SK-N-SH (cell line): ENCODE data around the gene CHD5. TPM values are rescaled to one million over a fixed set of nuclear protein-coding genes. Genes with fewer than 3 reads are reported as not detected.

Experiments used
- CTCF ChIA-PET: fragments of 300-600, 350-600 bp; formaldehyde crosslinking; extraction: SDS; loops from one replicate; lab custom pipeline; 2021; lab: Yijun Ruan, JAX
- POLR2A ChIA-PET: fragments of 350-600 bp; sonication (Branson Sonifier 250); formaldehyde crosslinking; extraction: SDS; loops from one replicate; lab custom pipeline; 2020; ENCODE audit warnings: antibody characterized with exemption, inconsistent platforms; lab: Yijun Ruan, JAX
- DNase-seq: peaks from one replicate; pipeline ENCODE4 v3.0.0; 2012
- H2AFZ ChIP-seq: fragments of 200-600 bp; sonication (generic); 2 replicates; pipeline ENCODE4 v1.8.1; 2016; ENCODE audit warnings: antibody characterized with exemption, mild to moderate bottlenecking, low read depth
- H3F3A ChIP-seq: fragments of 200-600 bp; sonication (generic); replicated peaks from 2 replicates; pipeline ENCODE3; 2016; ENCODE audit warnings: antibody characterized with exemption, mild to moderate bottlenecking; ENCODE audit not compliant: insufficient read depth
- H3K27ac ChIP-seq, 2 experiments: fragments of 200-500 bp in 1 of 2; fragments of 200-600 bp in 1 of 2; sonication (Bioruptor generic) in 1 of 2; sonication (generic), shearing (Covaris generic) in 1 of 2; 2 replicates each; pipeline versions ENCODE4 v1.5.1 to v1.6.1; 2014 to 2016; ENCODE audit warnings: low read depth in 2 of 2, inconsistent platforms in 1 of 2, low read length in 1 of 2, mild to moderate bottlenecking in 1 of 2, mixed read lengths in 1 of 2
- H3K27me3 ChIP-seq: fragments of 200-600 bp; sonication (generic), shearing (Covaris generic); 2 replicates; pipeline ENCODE4 v1.6.1; 2016; ENCODE audit warnings: mixed run types; ENCODE audit not compliant: insufficient read depth
- H3K36me3 ChIP-seq, 2 experiments: fragments of 200-500 bp in 1 of 2; fragments of 200-600 bp in 1 of 2; sonication (Bioruptor generic) in 1 of 2; sonication (generic) in 1 of 2; replicated peaks in 1 of 2; 2 replicates each; pipeline versions ENCODE3 to v1.5.1; 2014 to 2016; ENCODE audit warnings: low read length in 1 of 2, mild to moderate bottlenecking in 1 of 2; ENCODE audit not compliant: insufficient read depth in 2 of 2, control insufficient read depth in 1 of 2
- H3K4me1 ChIP-seq, 2 experiments: fragments of 200-500 bp in 1 of 2; fragments of 200-600 bp in 1 of 2; sonication (Bioruptor generic) in 1 of 2; sonication (generic), shearing (Covaris generic) in 1 of 2; 2 replicates each; pipeline versions ENCODE4 v1.5.1 to v1.6.1; 2014 to 2016; ENCODE audit warnings: low read depth in 1 of 2, low read length in 1 of 2, mixed run types in 1 of 2; ENCODE audit not compliant: insufficient read depth in 2 of 2, control insufficient read depth in 1 of 2
- H3K4me2 ChIP-seq: fragments of 200-600 bp; sonication (generic), shearing (Covaris generic); 2 replicates; pipeline ENCODE4 v1.6.1; 2017; ENCODE audit warnings: mixed run types
- H3K4me3 ChIP-seq, 2 experiments: fragments of 200-500 bp in 1 of 2; fragments of 200-600 bp in 1 of 2; sonication (Bioruptor generic) in 1 of 2; sonication (generic), shearing (Covaris generic) in 1 of 2; 2 replicates each; pipeline versions ENCODE4 v1.5.1 to v1.8.1; 2014 to 2016; ENCODE audit warnings: low read depth in 2 of 2, inconsistent platforms in 1 of 2, low read length in 1 of 2, mild to moderate bottlenecking in 1 of 2, mixed read lengths in 1 of 2, moderate library complexity in 1 of 2
- H3K79me2 ChIP-seq: fragments of 200-600 bp; sonication (generic); 2 replicates; pipeline ENCODE4 v1.8.1; 2017; ENCODE audit warnings: mild to moderate bottlenecking; ENCODE audit not compliant: insufficient read depth
- H3K9ac ChIP-seq: fragments of 200-600 bp; sonication (generic); 2 replicates; pipeline ENCODE4 v1.6.1; 2017; ENCODE audit warnings: mixed run types
- H3K9me2 ChIP-seq: fragments of 200-600 bp; sonication (generic); 2 replicates; pipeline ENCODE4 v1.6.1; 2017; ENCODE audit warnings: mixed run types
- H3K9me3 ChIP-seq: fragments of 200-600 bp; sonication (generic); 2 replicates; pipeline ENCODE4 v1.6.1; 2017; ENCODE audit warnings: mixed run types, mild to moderate bottlenecking, moderate library complexity
- H4K20me1 ChIP-seq: fragments of 200-600 bp; sonication (generic); 2 replicates; pipeline ENCODE4 v1.6.1; 2017; ENCODE audit warnings: mild to moderate bottlenecking, mixed run types; ENCODE audit not compliant: insufficient read depth
- CHD2 ChIP-seq: fragments of 150-350 bp; IDR thresholded peaks from 2 replicates; pipeline ENCODE4 v1.6.1; 2018; ENCODE audit warnings: low read length; ENCODE audit not compliant: partially characterized antibody
- CTCF ChIP-seq: fragments of 200-600 bp; sonication (generic); IDR thresholded peaks from 2 replicates; pipeline ENCODE4 v1.6.1; 2017; ENCODE audit warnings: antibody characterized with exemption, mild to moderate bottlenecking, moderate library complexity
- ELF1 ChIP-seq: IDR thresholded peaks from 2 replicates; pipeline ENCODE4 v1.4.0; 2012
- EP300 ChIP-seq, 2 experiments: IDR thresholded peaks; 2 replicates each; pipeline versions ENCODE4 v1.4.0 to v1.6.1; 2012; ENCODE audit warnings: borderline replicate concordance in 1 of 2, low read depth in 1 of 2, low read length in 1 of 2
- FOXJ3 ChIP-seq: sonication (generic); formaldehyde crosslinking; IDR thresholded peaks from 2 replicates; pipeline ENCODE4 v1.5.1; 2020; ENCODE audit warnings: mild to moderate bottlenecking, missing genetic modification reagents
- GABPA ChIP-seq: IDR thresholded peaks from 2 replicates; pipeline ENCODE4 v1.4.0; 2012; ENCODE audit warnings: low read depth, mild to moderate bottlenecking
- GATA2 ChIP-seq: sonication (generic); formaldehyde crosslinking; IDR thresholded peaks from 2 replicates; pipeline ENCODE4 v1.5.0; 2020; ENCODE audit warnings: mild to moderate bottlenecking, missing genetic modification reagents
- JUND ChIP-seq: IDR thresholded peaks from 2 replicates; pipeline ENCODE4 v1.4.0; 2012
- NFIC ChIP-seq: IDR thresholded peaks from 2 replicates; pipeline ENCODE4 v1.4.0; 2012; ENCODE audit warnings: borderline replicate concordance
- NRF1 ChIP-seq: IDR thresholded peaks from 2 replicates; pipeline ENCODE4 v1.6.1; 2012; ENCODE audit warnings: low read depth, mild to moderate bottlenecking, low read length
- POLR2AphosphoS5 ChIP-seq: IDR thresholded peaks from 2 replicates; pipeline ENCODE4 v1.6.1; 2012; ENCODE audit warnings: low read depth, low read length
- RAD21 ChIP-seq: IDR thresholded peaks from 2 replicates; pipeline ENCODE4 v1.6.1; 2012; ENCODE audit warnings: mild to moderate bottlenecking, low read length
- RFX5 ChIP-seq: IDR thresholded peaks from 2 replicates; pipeline ENCODE4 v1.6.1; 2012; ENCODE audit warnings: mild to moderate bottlenecking, improper control_type of control experiment, low read length
- RXRA ChIP-seq: IDR thresholded peaks from 2 replicates; pipeline ENCODE4 v1.4.0; 2012; ENCODE audit warnings: low read depth, mild to moderate bottlenecking, borderline replicate concordance
- SIN3A ChIP-seq: IDR thresholded peaks from 2 replicates; pipeline ENCODE4 v1.6.1; 2012; ENCODE audit warnings: low read depth, mild to moderate bottlenecking, low read length, moderate library complexity, borderline replicate concordance
- SMC3 ChIP-seq: IDR thresholded peaks from 2 replicates; pipeline ENCODE4 v1.6.1; 2012; ENCODE audit warnings: low read depth, low read length, improper control_type of control experiment
- TAF1 ChIP-seq: IDR thresholded peaks from 2 replicates; pipeline ENCODE4 v1.6.1; 2012; ENCODE audit warnings: low read depth, mild to moderate bottlenecking, low read length, moderate library complexity, borderline replicate concordance
- TCF12 ChIP-seq: IDR thresholded peaks from 2 replicates; pipeline ENCODE4 v1.4.0; 2012
- YY1 ChIP-seq: IDR thresholded peaks from 2 replicates; pipeline ENCODE4 v1.4.0; 2012; ENCODE audit warnings: low read depth, mild to moderate bottlenecking
- WGBS: methylation state at CpG from one replicate; pipeline ENCODE4 v1.1.6; 2017; ENCODE audit warnings: low lambda C conversion rate; 5-methylcytosine and 5-hydroxymethylcytosine counted together
- polyA plus RNA-seq, 3 experiments: library from polyadenylated mRNA; depleted of rRNA; stranded (reverse); fragments of >200 nt; gene quantifications; 2 replicates each; pipeline ENCODE4 v1.2.3, GENCODE V29; 2012
- TF ChIP-seq, protein P1 (sequence below): IDR thresholded peaks from 2 replicates; pipeline ENCODE4 v1.6.1; 2012; ENCODE audit warnings: mild to moderate bottlenecking, low read depth, low read length, moderate library complexity
- TF ChIP-seq, protein P2 (sequence below): IDR thresholded peaks from 2 replicates; pipeline ENCODE4; 2012
- TF ChIP-seq, protein P3 (sequence below): IDR thresholded peaks from 2 replicates; pipeline ENCODE4 v1.4.0; 2012; ENCODE audit warnings: low read depth, borderline replicate concordance

The CHD5 gene
- polyA plus RNA-seq, 1 of the 3 experiments (the other 2 are of a cell fraction) = 0.26 TPM

- whole genome bisulfite sequencing = 88% methylated on average over 8 of the region's 8 CpGs
- Histone ChIP-seq H3K4me2 (no peak overlapping the region), H3K36me3 (peaks cover 32 to 44% of the 10 kb centered on the region in 2 experiments)
Measured at GRCh38 chr1:6188466-6188865, 8.3 kb upstream of the CHD5 start.

GRCh38 chr1:6185635-6186382, 5.7 kb upstream of the CHD5 start:
- TF ChIP-seq, protein P1, sequence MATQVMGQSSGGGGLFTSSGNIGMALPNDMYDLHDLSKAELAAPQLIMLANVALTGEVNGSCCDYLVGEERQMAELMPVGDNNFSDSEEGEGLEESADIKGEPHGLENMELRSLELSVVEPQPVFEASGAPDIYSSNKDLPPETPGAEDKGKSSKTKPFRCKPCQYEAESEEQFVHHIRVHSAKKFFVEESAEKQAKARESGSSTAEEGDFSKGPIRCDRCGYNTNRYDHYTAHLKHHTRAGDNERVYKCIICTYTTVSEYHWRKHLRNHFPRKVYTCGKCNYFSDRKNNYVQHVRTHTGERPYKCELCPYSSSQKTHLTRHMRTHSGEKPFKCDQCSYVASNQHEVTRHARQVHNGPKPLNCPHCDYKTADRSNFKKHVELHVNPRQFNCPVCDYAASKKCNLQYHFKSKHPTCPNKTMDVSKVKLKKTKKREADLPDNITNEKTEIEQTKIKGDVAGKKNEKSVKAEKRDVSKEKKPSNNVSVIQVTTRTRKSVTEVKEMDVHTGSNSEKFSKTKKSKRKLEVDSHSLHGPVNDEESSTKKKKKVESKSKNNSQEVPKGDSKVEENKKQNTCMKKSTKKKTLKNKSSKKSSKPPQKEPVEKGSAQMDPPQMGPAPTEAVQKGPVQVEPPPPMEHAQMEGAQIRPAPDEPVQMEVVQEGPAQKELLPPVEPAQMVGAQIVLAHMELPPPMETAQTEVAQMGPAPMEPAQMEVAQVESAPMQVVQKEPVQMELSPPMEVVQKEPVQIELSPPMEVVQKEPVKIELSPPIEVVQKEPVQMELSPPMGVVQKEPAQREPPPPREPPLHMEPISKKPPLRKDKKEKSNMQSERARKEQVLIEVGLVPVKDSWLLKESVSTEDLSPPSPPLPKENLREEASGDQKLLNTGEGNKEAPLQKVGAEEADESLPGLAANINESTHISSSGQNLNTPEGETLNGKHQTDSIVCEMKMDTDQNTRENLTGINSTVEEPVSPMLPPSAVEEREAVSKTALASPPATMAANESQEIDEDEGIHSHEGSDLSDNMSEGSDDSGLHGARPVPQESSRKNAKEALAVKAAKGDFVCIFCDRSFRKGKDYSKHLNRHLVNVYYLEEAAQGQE = no peak
- TF ChIP-seq NRF1 = no peak
- TF ChIP-seq RAD21 = peak; percentile 64
- TF ChIP-seq POLR2AphosphoS5 = 0 out of 2 replicates have a peak, but pooled peaks have one; percentile 13
- no peak for TF ChIP-seq ELF1
- TF ChIP-seq RXRA = no peak
- TF ChIP-seq SIN3A = no peak; the same call in 1 of the 2 replicates
- TF ChIP-seq, protein P2, sequence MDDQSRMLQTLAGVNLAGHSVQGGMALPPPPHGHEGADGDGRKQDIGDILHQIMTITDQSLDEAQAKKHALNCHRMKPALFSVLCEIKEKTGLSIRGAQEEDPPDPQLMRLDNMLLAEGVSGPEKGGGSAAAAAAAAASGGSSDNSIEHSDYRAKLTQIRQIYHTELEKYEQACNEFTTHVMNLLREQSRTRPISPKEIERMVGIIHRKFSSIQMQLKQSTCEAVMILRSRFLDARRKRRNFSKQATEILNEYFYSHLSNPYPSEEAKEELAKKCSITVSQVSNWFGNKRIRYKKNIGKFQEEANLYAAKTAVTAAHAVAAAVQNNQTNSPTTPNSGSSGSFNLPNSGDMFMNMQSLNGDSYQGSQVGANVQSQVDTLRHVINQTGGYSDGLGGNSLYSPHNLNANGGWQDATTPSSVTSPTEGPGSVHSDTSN = no peak
- TF ChIP-seq EP300 (IDR thresholded peaks at IDR 0.05; ENCODE audit: borderline replicate concordance in 1 of 2, low read depth in 1 of 2, low read length in 1 of 2) = no peak
- peak; percentile 65 for TF ChIP-seq CTCF
- peak; percentile 50 for TF ChIP-seq SMC3
- no peak for TF ChIP-seq NFIC
- no peak for TF ChIP-seq RFX5
- TF ChIP-seq, all 33 proteins: peak for 4
- H3K9me3 ChIP-seq = no peaks in the 10 kb centered on the region
- H3K27ac ChIP-seq = no peak overlapping the region
- peaks cover 24% of the 10 kb centered on the region for H3F3A ChIP-seq
- DNase-seq = peak; percentile 61
- H3K27me3 ChIP-seq = no peaks in the 10 kb centered on the region
- H2AFZ ChIP-seq = no peak overlapping the region
- WGBS = 78% methylated on average over 10 of the region's 10 CpGs
- ChIA-PET POLR2A (no interaction called here), CTCF (interaction anchor here (0.7 to 6.0 kb wide), 27 partner anchors 9 to 1010 kb away, joined by 3 to 52 read pairs (median 5); partner anchors contain the start of gene RPL22)
- H3K9ac ChIP-seq = no peak overlapping the region
- peaks cover 30 to 37% of the 10 kb centered on the region in 2 experiments for H3K36me3 ChIP-seq
- no peak overlapping the region for H3K4me2 ChIP-seq
- peaks cover 69% of the 10 kb centered on the region for H4K20me1 ChIP-seq
- no peak overlapping the region for H3K4me3 ChIP-seq
- no peaks in the 10 kb centered on the region for H3K9me2 ChIP-seq
- peaks cover 42% of the 10 kb centered on the region for H3K79me2 ChIP-seq
- H3K4me1 ChIP-seq = peaks cover 4% of the 10 kb centered on the region in 2 experiments; a peak in 2 of 4 replicates

More at GRCh38 chr1:6188466-6188865, 8.3 kb upstream of the CHD5 start:
- H3F3A ChIP-seq = peaks cover 19% of the 10 kb centered on the region
- peaks cover 0 to 4% of the 10 kb centered on the region in 2 experiments; a peak in 2 of 4 replicates for H3K4me1 ChIP-seq
- no peak overlapping the region for H3K4me3 ChIP-seq
- H3K27ac ChIP-seq = no peak overlapping the region
- no peaks in the 10 kb centered on the region for H3K9me2 ChIP-seq
- H3K27me3 ChIP-seq = no peaks in the 10 kb centered on the region
- DNase-seq = no peak
- no peak overlapping the region for H3K9ac ChIP-seq
- H3K9me3 ChIP-seq = no peaks in the 10 kb centered on the region
- POLR2A ChIA-PET = interaction anchor here (0.6 kb wide), 1 partner anchor 304 kb away, joined by 5 read pairs; no protein-coding TSS in a partner anchor
- H4K20me1 ChIP-seq = peaks cover 72% of the 10 kb centered on the region
- TF ChIP-seq GATA2 (no peak), JUND (no peak), SMC3 (no peak), GABPA (no peak), TCF12 (no peak), YY1 (no peak), SIN3A (no peak), FOXJ3 (CRISPR knock-in tag) (no peak), TAF1 (no peak), CHD2 (no peak)
- TF ChIP-seq, protein P3, sequence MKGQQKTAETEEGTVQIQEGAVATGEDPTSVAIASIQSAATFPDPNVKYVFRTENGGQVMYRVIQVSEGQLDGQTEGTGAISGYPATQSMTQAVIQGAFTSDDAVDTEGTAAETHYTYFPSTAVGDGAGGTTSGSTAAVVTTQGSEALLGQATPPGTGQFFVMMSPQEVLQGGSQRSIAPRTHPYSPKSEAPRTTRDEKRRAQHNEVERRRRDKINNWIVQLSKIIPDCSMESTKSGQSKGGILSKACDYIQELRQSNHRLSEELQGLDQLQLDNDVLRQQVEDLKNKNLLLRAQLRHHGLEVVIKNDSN = no peak
- TF ChIP-seq, all 33 proteins: peak for 0
- Histone ChIP-seq H2AFZ (no peak overlapping the region), H3K79me2 (peaks cover 66% of the 10 kb centered on the region)
- CTCF ChIA-PET = interaction anchor here (0.6 to 1.6 kb wide), 7 partner anchors 9 to 106 kb away, joined by 3 to 6 read pairs (median 4); no protein-coding TSS in a partner anchor
